ENCODE measurements around the gene FBLN5.
A peak's percentile ranks its signal among the peaks of the same experiment; 100 is the strongest.

FBLN5 gene

GRCh38 chr14:91945751-91946621, 1.5 kb downstream of the FBLN5 start:
- DNase-seq (ENCODE audit: low read depth in 2 of 2), result no peak

- no peak for DNase-seq (ENCODE audit: low read depth in 2 of 2)
Observed at GRCh38 chr14:91942946-91943345, 4.5 kb downstream of the FBLN5 start.

GRCh38 chr14:91942128-91942527, 5.4 kb downstream of the FBLN5 start:
- DNase-seq (ENCODE audit: low read depth in 2 of 2), result no peak

DNA sequence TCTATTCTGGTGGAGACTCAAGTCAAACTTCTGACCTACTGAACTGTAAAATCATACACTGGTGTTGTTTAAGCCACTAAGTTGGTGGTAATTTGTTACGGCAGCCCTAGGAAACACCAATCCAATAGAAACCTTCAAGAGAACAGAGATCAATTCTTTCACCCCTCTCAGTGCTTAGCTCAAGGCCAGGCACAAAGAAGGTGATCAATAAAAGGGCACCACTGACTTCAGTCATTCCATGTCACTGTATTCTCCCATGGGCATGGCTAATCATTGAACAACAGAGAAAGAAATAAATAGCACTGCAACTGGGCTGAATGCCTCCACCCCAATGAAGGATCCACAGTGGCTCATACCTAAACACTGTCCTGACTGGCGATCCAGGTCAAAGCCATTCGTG, 7.3 kb downstream of the FBLN5 start:
- DNase-seq (ENCODE audit: low read depth in 2 of 2), result no peak

- DNase-seq (ENCODE audit: low read depth in 2 of 2), result no peak
Observed at GRCh38 chr14:91935586-91935985, 11.9 kb downstream of the FBLN5 start.

DNA sequence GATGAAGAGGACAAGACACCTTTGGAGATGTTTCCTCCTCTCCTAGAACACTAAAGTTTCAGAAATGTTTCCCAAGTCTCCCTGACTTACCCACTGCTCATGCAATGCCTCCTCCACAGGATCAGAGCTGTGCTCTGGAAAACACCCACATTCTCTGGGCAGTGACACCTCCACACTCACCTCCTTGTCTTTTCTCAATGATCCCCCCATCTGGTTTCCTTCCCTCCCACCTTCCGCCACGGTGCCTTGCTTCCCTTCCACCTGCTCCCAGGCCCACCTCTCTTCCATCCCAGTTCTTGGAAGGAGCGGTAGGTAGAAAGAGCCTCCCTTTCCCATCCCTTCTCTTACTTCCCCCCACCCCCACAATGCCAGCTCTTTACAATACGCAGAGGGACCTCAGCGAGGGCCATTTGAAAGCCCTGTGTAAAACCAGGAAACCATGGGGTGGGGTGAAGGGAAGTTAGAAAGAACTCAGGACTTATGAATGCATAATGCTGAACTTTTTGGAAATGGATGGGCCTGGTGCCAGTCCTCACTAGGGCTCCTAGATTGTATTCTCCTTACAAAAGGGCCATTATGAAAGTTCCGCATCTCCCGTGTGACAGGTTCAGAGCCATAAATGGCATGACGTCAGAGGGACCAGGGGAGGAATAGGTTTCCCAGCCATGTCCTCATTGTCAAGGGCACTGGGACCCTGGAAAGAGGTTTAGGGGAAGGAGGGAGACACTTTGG, 12.8 kb downstream of the FBLN5 start:
- DNase-seq (ENCODE audit: low read depth in 2 of 2), result no peak

GRCh38 chr14:91931478-91932088, 15.9 kb downstream of the FBLN5 start:
- no peak for DNase-seq (ENCODE audit: low read depth in 2 of 2)

DNA sequence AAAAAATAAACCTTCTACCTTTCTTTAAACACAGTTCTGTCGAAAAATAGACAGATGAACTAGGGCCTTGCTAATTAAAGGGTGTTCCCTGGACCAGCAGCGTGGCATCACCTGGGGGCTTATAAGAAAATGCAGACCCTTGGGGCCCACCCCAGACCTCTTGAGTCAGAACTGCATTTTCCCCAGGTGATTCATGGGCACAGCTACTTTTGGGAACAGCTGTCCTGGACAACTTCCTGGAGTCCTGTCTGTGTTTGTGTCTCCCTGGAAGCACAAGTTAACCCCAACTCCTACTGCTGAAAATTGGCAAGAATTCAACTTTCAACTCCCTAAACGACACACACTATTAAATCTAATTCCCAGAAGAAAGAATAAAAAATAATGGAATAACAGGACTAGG, 17.8 kb downstream of the FBLN5 start:
- DNase-seq (ENCODE audit: low read depth in 2 of 2), result no peak

GRCh38 chr14:91927800-91928199, 19.7 kb downstream of the FBLN5 start:
- no peak for DNase-seq (ENCODE audit: low read depth in 2 of 2)

DNA sequence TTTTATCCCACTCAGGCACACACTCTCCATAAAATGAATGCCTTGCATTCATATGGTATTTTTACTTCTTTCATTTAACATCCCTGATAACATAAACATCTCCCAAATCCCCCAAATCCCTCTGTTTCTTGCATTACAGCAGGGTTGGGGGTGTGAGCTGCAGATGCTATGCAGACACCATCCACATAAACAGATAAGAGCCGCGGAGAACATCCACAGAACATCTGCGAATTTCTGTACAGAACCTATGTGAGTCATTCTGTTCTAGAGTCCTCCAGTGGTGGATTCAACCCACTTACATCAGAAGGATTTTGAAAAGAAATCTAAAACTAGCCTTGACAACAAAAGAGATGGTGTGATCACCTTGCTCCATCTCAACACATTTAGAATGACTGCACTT, 20.3 kb downstream of the FBLN5 start:
- DNase-seq (ENCODE audit: low read depth in 2 of 2), result no peak

DNA sequence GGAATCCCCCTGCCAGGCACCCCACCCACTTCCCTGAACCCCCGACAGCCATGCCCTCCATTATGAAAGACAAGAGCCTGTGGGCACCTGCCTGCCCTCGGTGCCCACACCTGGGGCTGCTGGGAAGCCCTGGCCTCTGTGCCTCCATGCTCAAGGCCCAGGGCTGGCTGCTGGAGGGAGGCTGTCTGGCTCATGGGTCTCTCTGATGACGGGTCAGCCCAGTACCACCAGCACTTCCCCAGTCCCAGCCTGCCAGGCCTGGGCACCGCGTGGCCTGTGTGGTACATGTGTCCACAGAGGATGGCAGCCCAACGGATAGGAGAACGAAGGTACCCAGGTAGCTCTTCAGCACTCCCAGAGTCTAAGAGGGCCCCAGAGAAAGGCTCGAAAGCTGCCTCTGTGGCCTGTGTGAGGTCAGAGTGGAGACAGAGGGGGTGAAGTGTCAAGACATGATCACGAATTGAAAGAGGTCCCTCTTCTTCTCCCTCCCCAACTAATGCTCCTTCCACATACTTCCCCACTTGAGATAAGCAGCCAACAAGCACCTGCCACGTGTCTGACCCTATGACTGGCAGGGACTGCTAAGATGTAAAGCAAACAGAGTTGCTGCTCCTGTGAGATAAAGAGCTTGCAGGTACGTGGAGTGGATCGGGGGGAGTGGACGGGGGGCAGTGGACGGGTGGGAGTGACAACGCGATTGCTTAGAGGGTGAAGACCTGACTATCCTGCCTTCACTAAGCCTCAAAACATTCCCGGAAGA, 21.2 kb downstream of the FBLN5 start:
- no peak for DNase-seq (ENCODE audit: low read depth in 2 of 2)

- DNase-seq (ENCODE audit: low read depth in 2 of 2), result no peak
Observed at GRCh38 chr14:91925727-91926121, 21.8 kb downstream of the FBLN5 start.

GRCh38 chr14:91925001-91925726, 22.3 kb downstream of the FBLN5 start:
- no peak for DNase-seq (ENCODE audit: low read depth in 2 of 2)

GRCh38 chr14:91920526-91920925, 27.0 kb downstream of the FBLN5 start:
- no peak for DNase-seq (ENCODE audit: low read depth in 2 of 2)

GRCh38 chr14:91919814-91920213, 27.7 kb downstream of the FBLN5 start:
- DNase-seq (ENCODE audit: low read depth in 2 of 2), result no peak

DNA sequence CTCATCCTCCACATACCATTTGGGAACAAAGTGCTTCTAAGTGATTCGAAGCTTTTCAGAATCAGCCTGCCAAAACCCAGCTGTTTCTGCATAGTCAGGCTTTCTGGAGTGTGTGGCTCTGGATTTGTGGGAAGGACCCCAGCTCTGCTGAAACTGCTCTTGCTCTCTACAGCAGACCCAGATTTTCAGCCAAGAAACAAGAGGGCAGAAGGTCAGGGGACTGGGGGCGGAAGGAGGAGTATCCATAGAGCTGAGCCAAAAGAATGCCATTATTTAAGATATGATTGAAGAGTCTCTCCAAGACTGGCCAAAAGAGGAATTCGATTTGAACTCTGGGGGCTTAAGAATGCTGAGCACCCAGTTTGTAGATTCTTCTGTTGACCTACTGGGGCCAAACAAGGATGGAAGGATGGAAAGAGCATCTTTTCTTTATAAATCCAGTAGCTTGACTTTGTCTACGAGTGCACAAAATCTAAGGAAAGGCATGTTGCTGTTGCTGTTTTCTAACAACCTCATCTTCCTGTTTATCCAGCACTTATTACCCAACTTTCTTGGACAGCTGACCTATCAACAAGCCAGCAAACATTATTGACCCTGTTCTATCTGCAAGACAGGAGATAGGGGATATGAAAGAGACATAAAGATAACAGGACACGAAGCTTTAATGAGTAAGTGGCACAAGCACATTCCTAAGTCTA, 29.2 kb downstream of the FBLN5 start:
- no peak for DNase-seq (ENCODE audit: low read depth in 2 of 2)

GRCh38 chr14:91912035-91912434, 35.5 kb downstream of the FBLN5 start:
- no peak for DNase-seq (ENCODE audit: low read depth in 2 of 2)

DNA sequence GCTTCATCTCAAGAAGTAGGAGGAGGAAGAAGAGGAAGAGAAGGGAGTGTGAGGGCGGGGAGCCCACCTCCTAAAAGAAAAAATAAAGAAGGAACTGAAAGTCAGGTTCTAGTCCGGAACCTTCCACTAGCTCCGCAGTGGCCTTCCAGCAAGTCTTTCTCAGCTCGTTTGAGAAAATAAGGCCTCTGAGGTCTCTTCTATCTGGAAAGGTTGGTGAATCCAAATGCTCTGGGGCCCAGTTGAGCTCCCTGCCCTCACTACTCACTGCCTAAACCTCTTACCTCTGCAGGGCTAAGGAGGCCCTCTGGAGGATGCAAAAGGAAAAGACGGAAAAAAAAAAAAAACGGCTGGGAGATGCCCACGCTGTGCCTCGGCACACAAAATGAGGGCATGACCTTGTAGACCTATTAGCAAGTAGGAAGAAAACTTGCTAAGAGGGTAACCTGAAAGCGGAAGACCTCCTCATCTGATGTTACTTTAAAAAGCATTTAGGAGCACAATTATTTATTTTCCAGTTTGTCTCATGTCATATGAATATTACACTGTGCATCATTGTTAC, 35.9 kb downstream of the FBLN5 start:
- DNase-seq (ENCODE audit: low read depth in 2 of 2), result peak in 1 of 2 experiments; percentile 13

DNA sequence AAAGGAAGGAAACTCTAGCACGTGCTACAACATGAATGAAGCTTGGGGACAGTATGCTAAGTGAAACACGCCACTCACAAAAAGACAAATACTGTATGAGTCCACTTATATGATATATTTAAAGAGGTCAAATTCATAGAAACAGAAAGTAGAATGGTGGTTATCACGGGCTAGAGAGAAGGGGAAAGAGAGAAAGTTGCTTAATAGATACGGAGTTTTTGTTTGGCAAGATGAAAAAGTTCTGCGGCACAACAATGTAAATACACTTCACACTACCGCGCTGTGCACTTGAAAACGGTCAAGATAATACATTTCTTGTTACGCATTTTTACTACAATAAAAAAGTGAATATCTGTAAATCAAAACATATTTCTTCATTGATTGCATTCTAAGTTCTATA, 37.3 kb downstream of the FBLN5 start:
- DNase-seq (ENCODE audit: low read depth in 2 of 2), result no peak

- no peak for DNase-seq (ENCODE audit: low read depth in 2 of 2)
Observed at GRCh38 chr14:91906374-91906773, 41.1 kb downstream of the FBLN5 start.
